IMR-90 (cell line): ENCODE results near the gene SLC34A3. TPM values are rescaled to one million over a fixed set of nuclear protein-coding genes. Genes with fewer than 3 reads are reported as not detected.

Source experiments
- ATAC-seq: fragments of 200-7000 bp; cut with Tn5 transposase; 2 replicates; pipeline ENCODE4 v1.9.1; 2020; ENCODE audit warnings: low read depth, mild to moderate bottlenecking, moderate library complexity
- BruUV-seq: library from RNA; stranded (reverse); fragments of 400-500 nt; replicated peaks from 2 replicates; lab custom pipeline; 2021; lab: Mats Ljungman, UMichigan
- CTCF ChIA-PET: fragments of 300-600 bp; formaldehyde crosslinking; extraction: SDS; loops from one replicate; lab custom pipeline; 2021; ENCODE audit warnings: antibody characterized with exemption; lab: Yijun Ruan, JAX
- POLR2A ChIA-PET: fragments of 300-600 bp; sonication (Branson Sonifier 250); formaldehyde crosslinking; loops from one replicate; lab custom pipeline; 2022; ENCODE audit warnings: antibody characterized with exemption; ENCODE audit not compliant: unreplicated experiment; lab: Charles Lee
- DNase-seq: peaks from one replicate; pipeline ENCODE4 v3.0.0; 2013
- H2AFZ ChIP-seq: replicated peaks from 2 replicates; pipeline ENCODE3; 2013; ENCODE audit warnings: low read length, mild to moderate bottlenecking; ENCODE audit not compliant: poor library complexity
- H2AK5ac ChIP-seq: 2 replicates; pipeline ENCODE4 v1.6.1; 2013; ENCODE audit warnings: low read depth, low read length, inconsistent platforms
- H2AK9ac ChIP-seq: replicated peaks from 2 replicates; pipeline ENCODE3; 2013; ENCODE audit warnings: mild to moderate bottlenecking, low read depth, low read length, moderate library complexity; ENCODE audit not compliant: poor library complexity
- H2BK120ac ChIP-seq: 2 replicates; pipeline ENCODE4 v1.6.1; 2013; ENCODE audit warnings: low read depth, low read length, inconsistent platforms
- H2BK15ac ChIP-seq: 3 replicates; pipeline ENCODE4 v1.6.1; 2013; ENCODE audit warnings: low read depth, low read length, inconsistent platforms
- H2BK20ac ChIP-seq: 2 replicates; pipeline ENCODE4 v1.6.1; 2013; ENCODE audit warnings: low read depth, mild to moderate bottlenecking, inconsistent platforms, low read length, moderate library complexity
- H2BK5ac ChIP-seq: 2 replicates; pipeline ENCODE4 v1.6.1; 2013; ENCODE audit warnings: mild to moderate bottlenecking, low read depth, low read length, inconsistent platforms; ENCODE audit not compliant: poor library complexity, severe bottlenecking
- H3K14ac ChIP-seq: replicated peaks from 2 replicates; pipeline ENCODE4 v1.6.1; 2013; ENCODE audit warnings: low read depth, low read length, inconsistent platforms
- H3K18ac ChIP-seq: 2 replicates; pipeline ENCODE4 v1.6.1; 2013; ENCODE audit warnings: low read depth, low read length, control low read depth
- H3K23ac ChIP-seq: 2 replicates; pipeline ENCODE4 v1.6.1; 2013; ENCODE audit warnings: low read depth, low read length, inconsistent platforms
- H3K27ac ChIP-seq: 2 replicates; pipeline ENCODE4 v1.5.1; 2013; ENCODE audit warnings: mild to moderate bottlenecking, control low read depth, low read length; ENCODE audit not compliant: insufficient read depth
- H3K27me3 ChIP-seq: 2 replicates; pipeline ENCODE4 v1.6.1; 2013; ENCODE audit warnings: low read length; ENCODE audit not compliant: control insufficient read depth, insufficient read depth
- H3K36me3 ChIP-seq: 2 replicates; pipeline ENCODE4 v1.6.1; 2013; ENCODE audit warnings: low read length, mixed read lengths; ENCODE audit not compliant: control insufficient read depth, insufficient read depth
- H3K4ac ChIP-seq: 2 replicates; pipeline ENCODE4 v1.6.1; 2013; ENCODE audit warnings: low read depth, low read length, inconsistent platforms
- H3K4me1 ChIP-seq: 2 replicates; pipeline ENCODE4 v1.6.1; 2013; ENCODE audit warnings: low read length, mixed read lengths; ENCODE audit not compliant: control insufficient read depth, insufficient read depth
- H3K4me2 ChIP-seq: 2 replicates; pipeline ENCODE4 v1.6.1; 2013; ENCODE audit warnings: low read depth, mild to moderate bottlenecking, control low read depth, low read length, moderate library complexity
- H3K4me3 ChIP-seq: 2 replicates; pipeline ENCODE4 v1.5.1; 2013; ENCODE audit warnings: low read depth, mild to moderate bottlenecking, control low read depth, low read length, moderate library complexity; ENCODE audit not compliant: insufficient read depth
- H3K56ac ChIP-seq: 2 replicates; pipeline ENCODE4 v1.6.1; 2013; ENCODE audit warnings: low read length, inconsistent platforms; ENCODE audit not compliant: insufficient read depth; ENCODE audit errors: extremely low read depth
- H3K79me1 ChIP-seq, 2 experiments: 2 replicates each; pipeline ENCODE4 v1.6.1; 2013; ENCODE audit warnings: low read length in 2 of 2, inconsistent platforms in 1 of 2, low read depth in 1 of 2
- H3K9ac ChIP-seq: 2 replicates; pipeline ENCODE4 v1.6.1; 2013; ENCODE audit warnings: low read depth, low read length, control low read depth
- H3K9me1 ChIP-seq: 2 replicates; pipeline ENCODE4 v1.6.1; 2013; ENCODE audit warnings: low read length, inconsistent platforms; ENCODE audit not compliant: insufficient read depth
- H3K9me3 ChIP-seq: 2 replicates; pipeline ENCODE4 v1.6.1; 2013; ENCODE audit warnings: low read length; ENCODE audit not compliant: control insufficient read depth, insufficient read depth
- H4K20me1 ChIP-seq: 2 replicates; pipeline ENCODE4 v1.6.1; 2013; ENCODE audit warnings: low read length, inconsistent platforms; ENCODE audit not compliant: insufficient read depth
- H4K5ac ChIP-seq: 2 replicates; pipeline ENCODE4 v1.6.1; 2013; ENCODE audit warnings: mild to moderate bottlenecking, low read depth, low read length, control low read depth
- H4K8ac ChIP-seq, 2 experiments: 2 replicates each; pipeline ENCODE4 v1.6.1; 2013; ENCODE audit warnings: low read depth in 2 of 2, low read length in 2 of 2, control low read depth in 1 of 2, inconsistent platforms in 1 of 2
- H4K91ac ChIP-seq: 2 replicates; pipeline ENCODE4 v1.6.1; 2013; ENCODE audit warnings: low read depth, low read length, inconsistent platforms; ENCODE audit not compliant: insufficient read depth
- MAFK ChIP-seq: IDR thresholded peaks from 2 replicates; pipeline ENCODE4 v1.6.1; 2012; ENCODE audit warnings: low read depth, low read length, improper control_type of control experiment
- MXI1 ChIP-seq: IDR thresholded peaks from 2 replicates; pipeline ENCODE4 v1.6.1; 2012; ENCODE audit warnings: low read depth, mild to moderate bottlenecking, low read length, moderate library complexity, borderline replicate concordance
- NFE2L2 ChIP-seq: fragments of 150-350 bp; IDR thresholded peaks from 2 replicates; pipeline ENCODE4 v1.6.1; 2016; ENCODE audit warnings: low read depth, mild to moderate bottlenecking, low read length
- RFX5 ChIP-seq: IDR thresholded peaks from 2 replicates; pipeline ENCODE4 v1.8.0; 2012; ENCODE audit warnings: low read depth, mild to moderate bottlenecking, low read length, moderate library complexity
- SMC3 ChIP-seq: fragments of 150-350 bp; IDR thresholded peaks from 2 replicates; pipeline ENCODE4 v1.6.1; 2016; ENCODE audit warnings: low read depth, mild to moderate bottlenecking, antibody characterized with exemption, low read length, moderate library complexity
- WGBS, 2 experiments: methylation state at CpG; one replicate each; pipeline versions ENCODE4 v1.1.5 to v1.1.7; 2013; ENCODE audit warnings: missing lambda C conversion rate in 2 of 2; ENCODE audit not compliant: insufficient read length in 1 of 2; ENCODE audit errors: extremely low coverage in 2 of 2; 5-methylcytosine and 5-hydroxymethylcytosine counted together
- dilution Hi-C: fragments of 300-500 bp; cut with HindIII; formaldehyde crosslinking; loops from one replicate; pipeline ENCODE4 v1.14.3; 2018; ENCODE audit warnings: low sequenced_read_pairs; ENCODE audit not compliant: unreplicated experiment
- in situ Hi-C: fragments of 300-500 bp; cut with MboI; formaldehyde crosslinking; loops from 3 replicates; pipeline ENCODE4 v1.14.3; 2019; ENCODE audit warnings: low sequenced_read_pairs, inconsistent platforms, mixed read lengths
- intact Hi-C: fragments of 100-400 bp; cut with micrococcal nuclease; formaldehyde crosslinking; loops from 2 replicates; pipeline ENCODE4 v1.10.0; 2022
- polyA plus RNA-seq, 3 experiments: library from polyadenylated mRNA; depleted of rRNA; stranded (reverse); fragments of >200 nt; gene quantifications; 2 replicates each; pipeline ENCODE4 v1.2.3, GENCODE V29; 2012; ENCODE audit warnings: low replicate concordance in 1 of 3
- total RNA-seq: library from RNA; depleted of rRNA; stranded (reverse); fragments of >200 nt; gene quantifications from 2 replicates; pipeline ENCODE4 v1.2.3, GENCODE V29; 2012
- TF ChIP-seq, protein P1 (sequence below): conservative IDR thresholded peaks from 2 replicates; pipeline ENCODE4 v1.5.1; 2012; ENCODE audit warnings: mild to moderate bottlenecking, low read depth, low read length, improper control_type of control experiment
- TF ChIP-seq, protein P2 (sequence below): fragments of 150-350 bp; IDR thresholded peaks from 2 replicates; pipeline ENCODE4 v1.6.1; 2017; ENCODE audit warnings: mild to moderate bottlenecking, antibody characterized with exemption, low read length, low read depth

The SLC34A3 gene
- total and polyA plus RNA-seq, 2 of the 4 experiments (the other 2 are of a cell fraction), result not detected

DNA sequence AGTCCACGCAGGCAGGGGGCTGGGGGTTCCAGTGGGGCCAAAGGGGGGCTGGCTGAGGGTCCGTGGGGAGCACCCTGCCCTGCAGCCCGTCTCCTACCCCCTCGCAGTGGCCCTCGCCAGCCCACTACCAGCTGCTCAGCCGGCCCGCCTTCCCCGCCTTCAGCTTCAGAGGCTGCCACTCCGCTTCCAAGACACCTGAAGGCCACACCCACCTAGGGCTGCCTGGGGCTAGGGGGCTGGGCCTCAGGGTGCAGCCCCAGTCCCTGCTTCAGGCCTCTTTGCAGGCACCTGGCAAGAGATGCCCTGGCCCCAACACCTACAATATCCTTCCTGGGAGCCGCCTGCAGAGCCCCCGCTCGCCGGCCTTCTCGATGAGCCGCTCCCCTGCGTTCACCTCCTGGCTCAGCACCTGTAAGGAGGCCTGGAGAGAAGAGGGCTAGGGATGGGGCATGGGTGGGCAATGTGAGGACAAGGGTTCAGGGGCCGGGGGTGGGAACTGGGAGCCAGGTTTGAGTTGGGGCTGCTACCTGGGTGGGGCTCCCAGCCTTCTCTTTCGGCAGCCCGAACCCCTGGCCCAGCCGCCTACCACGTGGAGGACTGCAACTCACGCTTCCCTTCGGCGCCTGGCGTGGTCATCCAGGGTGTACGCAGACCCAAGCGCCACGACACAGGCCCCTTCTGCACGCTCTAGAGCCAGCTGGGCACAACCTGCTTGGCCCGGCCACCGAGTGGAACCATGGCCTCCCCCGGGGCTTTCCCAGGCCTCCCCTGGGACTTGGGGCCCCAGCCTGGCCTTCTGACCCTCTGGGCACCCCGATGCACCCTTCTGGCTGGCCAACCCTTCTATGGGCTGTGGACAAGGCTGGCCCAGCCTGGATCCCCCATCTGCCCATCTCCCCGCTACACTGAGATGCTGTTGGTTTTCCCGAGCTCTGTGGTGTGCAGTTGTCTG is 22.1 kb downstream of the SLC34A3 start:
- H2BK5ac ChIP-seq, result no peak overlapping the region
- H3K4me1 ChIP-seq, result peaks cover 11% of the 10 kb centered on the region
- H2AK5ac ChIP-seq, result no peak overlapping the region
- no peak overlapping the region for H3K56ac ChIP-seq
- H3K9ac ChIP-seq, result no peak overlapping the region
- H2BK20ac ChIP-seq, result no peak overlapping the region
- DNase-seq, result no peak
- peak overlapping the region; percentile 21 for H2AFZ ChIP-seq
- H2BK120ac ChIP-seq, result no peak overlapping the region
- H3K27me3 ChIP-seq, result no peaks in the 10 kb centered on the region
- dilution Hi-C loops (no loop called here), intact Hi-C loops (no loop called here), in situ Hi-C loops (no loop called here)
- H2BK15ac ChIP-seq, result no peak overlapping the region
- H3K4ac ChIP-seq, result no peak overlapping the region
- peaks cover 8 to 24% of the 10 kb centered on the region in 2 experiments; a peak in 3 of 4 replicates for H3K79me1 ChIP-seq
- ChIA-PET POLR2A (no interaction called here), CTCF (no interaction called here)
- peaks cover 8% of the 10 kb centered on the region for H3K36me3 ChIP-seq
- no peak overlapping the region for H2AK9ac ChIP-seq
- H3K4me2 ChIP-seq, result no peak overlapping the region
- no peak overlapping the region for H4K8ac ChIP-seq
- no peak overlapping the region for H4K91ac ChIP-seq
- H3K9me1 ChIP-seq, result no peaks in the 10 kb centered on the region
- H4K5ac ChIP-seq, result no peak overlapping the region
- H3K4me3 ChIP-seq, result no peak overlapping the region
- TF ChIP-seq, protein P1, sequence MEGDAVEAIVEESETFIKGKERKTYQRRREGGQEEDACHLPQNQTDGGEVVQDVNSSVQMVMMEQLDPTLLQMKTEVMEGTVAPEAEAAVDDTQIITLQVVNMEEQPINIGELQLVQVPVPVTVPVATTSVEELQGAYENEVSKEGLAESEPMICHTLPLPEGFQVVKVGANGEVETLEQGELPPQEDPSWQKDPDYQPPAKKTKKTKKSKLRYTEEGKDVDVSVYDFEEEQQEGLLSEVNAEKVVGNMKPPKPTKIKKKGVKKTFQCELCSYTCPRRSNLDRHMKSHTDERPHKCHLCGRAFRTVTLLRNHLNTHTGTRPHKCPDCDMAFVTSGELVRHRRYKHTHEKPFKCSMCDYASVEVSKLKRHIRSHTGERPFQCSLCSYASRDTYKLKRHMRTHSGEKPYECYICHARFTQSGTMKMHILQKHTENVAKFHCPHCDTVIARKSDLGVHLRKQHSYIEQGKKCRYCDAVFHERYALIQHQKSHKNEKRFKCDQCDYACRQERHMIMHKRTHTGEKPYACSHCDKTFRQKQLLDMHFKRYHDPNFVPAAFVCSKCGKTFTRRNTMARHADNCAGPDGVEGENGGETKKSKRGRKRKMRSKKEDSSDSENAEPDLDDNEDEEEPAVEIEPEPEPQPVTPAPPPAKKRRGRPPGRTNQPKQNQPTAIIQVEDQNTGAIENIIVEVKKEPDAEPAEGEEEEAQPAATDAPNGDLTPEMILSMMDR, result no peak
- TF ChIP-seq SMC3 (no peak), NFE2L2 (no peak), RFX5 (no peak), MXI1 (no peak), MAFK (no peak)
- TF ChIP-seq, protein P2, sequence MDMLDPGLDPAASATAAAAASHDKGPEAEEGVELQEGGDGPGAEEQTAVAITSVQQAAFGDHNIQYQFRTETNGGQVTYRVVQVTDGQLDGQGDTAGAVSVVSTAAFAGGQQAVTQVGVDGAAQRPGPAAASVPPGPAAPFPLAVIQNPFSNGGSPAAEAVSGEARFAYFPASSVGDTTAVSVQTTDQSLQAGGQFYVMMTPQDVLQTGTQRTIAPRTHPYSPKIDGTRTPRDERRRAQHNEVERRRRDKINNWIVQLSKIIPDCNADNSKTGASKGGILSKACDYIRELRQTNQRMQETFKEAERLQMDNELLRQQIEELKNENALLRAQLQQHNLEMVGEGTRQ, result no peak
- H3K9me3 ChIP-seq, result no peaks in the 10 kb centered on the region
- H3K23ac ChIP-seq, result no peak overlapping the region
- no peak for ATAC-seq
- WGBS, 2 experiments, result 89% methylated on average over 21 of the region's 35 CpGs; no CpG with 5 or more reads in 1 of the 2 experiments
- H3K27ac ChIP-seq, result no peak overlapping the region
- no TSS peak for BruUV-seq
- H4K20me1 ChIP-seq, result peaks cover 11% of the 10 kb centered on the region
- H3K14ac ChIP-seq, result no peak overlapping the region
- no peak overlapping the region for H3K18ac ChIP-seq
